HepG2 (cell line): ENCODE data around the gene PTEN. TPM values are rescaled to one million over a fixed set of nuclear protein-coding genes. Genes with fewer than 3 reads are reported as not detected.

Experiments used
- ATM ChIP-seq: fragments of 450-650 bp; IDR thresholded peaks from 2 replicates; pipeline ENCODE4 v1.7.1; 2017; ENCODE audit warnings: mild to moderate bottlenecking, borderline replicate concordance
- FOSL1 ChIP-seq: sonication (generic); formaldehyde crosslinking; IDR thresholded peaks from 2 replicates; pipeline ENCODE4 v1.9.0; 2021; ENCODE audit warnings: missing genetic modification reagents, borderline replicate concordance
- FOSL2 ChIP-seq: sonication (generic); formaldehyde crosslinking; IDR thresholded peaks from 2 replicates; pipeline ENCODE4 v1.4.0; 2020; ENCODE audit warnings: missing genetic modification reagents
- FOXA3 ChIP-seq: IDR thresholded peaks from 2 replicates; pipeline ENCODE4 v1.6.1; 2016; ENCODE audit warnings: missing genetic modification reagents, missing compliant biosample characterization
- GABPB1 ChIP-seq: IDR thresholded peaks from 2 replicates; pipeline ENCODE4 v1.6.1; 2016; ENCODE audit warnings: mild to moderate bottlenecking, missing genetic modification reagents, moderate library complexity, missing compliant biosample characterization
- KDM5B ChIP-seq: sonication (generic); formaldehyde crosslinking; IDR thresholded peaks from 2 replicates; pipeline ENCODE4 v1.4.0; 2020; ENCODE audit warnings: missing genetic modification reagents, mild to moderate bottlenecking, borderline replicate concordance
- MXD1 ChIP-seq: sonication (generic); formaldehyde crosslinking; IDR thresholded peaks from 2 replicates; pipeline ENCODE4 v1.4.0; 2020; ENCODE audit warnings: mild to moderate bottlenecking, missing genetic modification reagents
- SALL1 ChIP-seq: sonication (generic); formaldehyde crosslinking; IDR thresholded peaks from 2 replicates; pipeline ENCODE4 v1.8.0; 2022; ENCODE audit warnings: mild to moderate bottlenecking, missing genetic modification reagents
- SIN3A ChIP-seq: IDR thresholded peaks from 2 replicates; pipeline ENCODE4 v1.6.1; 2011; ENCODE audit warnings: low read depth, mild to moderate bottlenecking, control low read depth, low read length, borderline replicate concordance
- STAT5B ChIP-seq: sonication (generic); formaldehyde crosslinking; IDR thresholded peaks from 2 replicates; pipeline ENCODE4 v1.4.0; 2020; ENCODE audit warnings: missing genetic modification reagents
- ZBTB21 ChIP-seq: sonication (generic); formaldehyde crosslinking; IDR thresholded peaks from 2 replicates; pipeline ENCODE4 v1.4.0; 2020; ENCODE audit warnings: missing genetic modification reagents
- ZBTB33 ChIP-seq: sonication (generic); formaldehyde crosslinking; IDR thresholded peaks from 2 replicates; pipeline ENCODE4 v1.4.0; 2020; ENCODE audit warnings: missing genetic modification reagents
- ZIK1 ChIP-seq: sonication (generic); formaldehyde crosslinking; IDR thresholded peaks from 2 replicates; pipeline ENCODE4 v1.5.0; 2020; ENCODE audit warnings: mild to moderate bottlenecking, low read depth, missing genetic modification reagents, borderline replicate concordance
- ZNF615 ChIP-seq: sonication (generic); formaldehyde crosslinking; IDR thresholded peaks from 2 replicates; pipeline ENCODE4 v1.5.0; 2020; ENCODE audit warnings: mild to moderate bottlenecking, missing genetic modification reagents, borderline replicate concordance
- ZNF782 ChIP-seq: sonication (generic); formaldehyde crosslinking; IDR thresholded peaks from 2 replicates; pipeline ENCODE4 v1.4.0; 2020; ENCODE audit warnings: missing genetic modification reagents, mild to moderate bottlenecking, borderline replicate concordance
- ZNF784 ChIP-seq: sonication (generic); formaldehyde crosslinking; IDR thresholded peaks from 2 replicates; pipeline ENCODE4 v1.5.1; 2020; ENCODE audit warnings: missing genetic modification reagents, mild to moderate bottlenecking, borderline replicate concordance
- polyA plus RNA-seq, 8 experiments: library from polyadenylated mRNA; depleted of rRNA in 3 of 8; stranded (reverse) in 7 of 8; unstranded in 1 of 8; fragments of >200 nt; fragmentation: Illumina TruSeq in 4 of 8; extraction: Trizol in 4 of 8; gene quantifications; 2 replicates each; pipeline versions ENCODE4 v1.2.1 to v1.2.3, GENCODE V29; 2011 to 2016; ENCODE audit warnings: low read depth in 4 of 8, missing spikeins in 1 of 8, mixed read lengths in 1 of 8; ENCODE audit not compliant: insufficient read depth in 1 of 8
- total RNA-seq, 5 experiments: library from RNA; depleted of rRNA; stranded (reverse); fragments of >200 nt; fragmentation: Illumina TruSeq; extraction: Trizol; gene quantifications; 2 replicates each; pipeline ENCODE4 v1.2.3, GENCODE V29; 2016; ENCODE audit warnings: low read depth in 1 of 5
- TF ChIP-seq, protein P1 (sequence below): sonication (generic); formaldehyde crosslinking; IDR thresholded peaks from 2 replicates; pipeline ENCODE4 v1.4.0; 2020; ENCODE audit warnings: missing genetic modification reagents
- TF ChIP-seq, protein P2 (sequence below): IDR thresholded peaks from 2 replicates; pipeline ENCODE4 v1.4.0; 2020; ENCODE audit warnings: mild to moderate bottlenecking, missing genetic modification reagents
- TF ChIP-seq, protein P3 (sequence below), 2 experiments: IDR thresholded peaks; 2 replicates each; pipeline ENCODE4 v1.6.1; 2011 to 2012; ENCODE audit warnings: low read length in 2 of 2, borderline replicate concordance in 1 of 2, low read depth in 1 of 2, mild to moderate bottlenecking in 1 of 2, moderate library complexity in 1 of 2

The PTEN gene
- total and polyA plus RNA-seq, 2 of the 13 experiments (the other 11 are each of a cell fraction or from before 2014, with no cell fraction given): 30.3 to 61.3 TPM

DNA sequence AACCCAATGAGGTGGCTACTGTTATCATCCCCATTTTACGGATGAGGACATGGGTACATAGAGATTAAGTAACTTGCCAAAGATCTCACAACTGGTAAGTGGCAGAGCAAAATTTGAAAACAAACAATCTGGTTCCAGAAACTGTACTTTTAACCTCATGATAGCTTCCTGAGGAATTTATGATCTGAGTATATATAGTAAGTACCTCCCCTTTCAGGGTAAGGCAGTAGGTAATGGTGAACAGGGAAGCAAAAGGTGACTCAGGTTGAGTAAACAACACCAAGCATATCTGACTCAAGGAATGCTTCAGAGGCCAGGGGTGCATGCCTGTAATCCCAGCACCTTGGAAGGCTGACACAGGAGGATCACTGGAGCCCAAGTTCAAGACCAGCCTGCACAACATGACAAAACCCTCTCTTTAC lies 21.2 kb upstream of the PTEN start (continued):
- TF ChIP-seq ZIK1 (CRISPR knock-in tag) (no peak), ATM (no peak), FOXA3 (CRISPR knock-in tag) (peak; percentile 47; the same call in 1 of the 2 replicates), ZNF782 (CRISPR knock-in tag) (no peak), KDM5B (CRISPR knock-in tag) (no peak), MXD1 (no peak), GABPB1 (CRISPR knock-in tag) (no peak), FOSL2 (CRISPR knock-in tag) (peak; percentile 89), SALL1 (CRISPR knock-in tag) (no peak), ZBTB33 (no peak), STAT5B (CRISPR knock-in tag) (no peak), SIN3A (no peak), FOSL1 (CRISPR knock-in tag) (peak; percentile 66), ZBTB21 (CRISPR knock-in tag) (no peak), ZNF784 (CRISPR knock-in tag) (no peak), ZNF615 (CRISPR knock-in tag) (no peak)
- TF ChIP-seq, protein P1, sequence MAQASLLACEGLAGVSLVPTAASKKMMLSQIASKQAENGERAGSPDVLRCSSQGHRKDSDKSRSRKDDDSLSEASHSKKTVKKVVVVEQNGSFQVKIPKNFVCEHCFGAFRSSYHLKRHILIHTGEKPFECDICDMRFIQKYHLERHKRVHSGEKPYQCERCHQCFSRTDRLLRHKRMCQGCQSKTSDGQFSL: no peak
- TF ChIP-seq, protein P2, sequence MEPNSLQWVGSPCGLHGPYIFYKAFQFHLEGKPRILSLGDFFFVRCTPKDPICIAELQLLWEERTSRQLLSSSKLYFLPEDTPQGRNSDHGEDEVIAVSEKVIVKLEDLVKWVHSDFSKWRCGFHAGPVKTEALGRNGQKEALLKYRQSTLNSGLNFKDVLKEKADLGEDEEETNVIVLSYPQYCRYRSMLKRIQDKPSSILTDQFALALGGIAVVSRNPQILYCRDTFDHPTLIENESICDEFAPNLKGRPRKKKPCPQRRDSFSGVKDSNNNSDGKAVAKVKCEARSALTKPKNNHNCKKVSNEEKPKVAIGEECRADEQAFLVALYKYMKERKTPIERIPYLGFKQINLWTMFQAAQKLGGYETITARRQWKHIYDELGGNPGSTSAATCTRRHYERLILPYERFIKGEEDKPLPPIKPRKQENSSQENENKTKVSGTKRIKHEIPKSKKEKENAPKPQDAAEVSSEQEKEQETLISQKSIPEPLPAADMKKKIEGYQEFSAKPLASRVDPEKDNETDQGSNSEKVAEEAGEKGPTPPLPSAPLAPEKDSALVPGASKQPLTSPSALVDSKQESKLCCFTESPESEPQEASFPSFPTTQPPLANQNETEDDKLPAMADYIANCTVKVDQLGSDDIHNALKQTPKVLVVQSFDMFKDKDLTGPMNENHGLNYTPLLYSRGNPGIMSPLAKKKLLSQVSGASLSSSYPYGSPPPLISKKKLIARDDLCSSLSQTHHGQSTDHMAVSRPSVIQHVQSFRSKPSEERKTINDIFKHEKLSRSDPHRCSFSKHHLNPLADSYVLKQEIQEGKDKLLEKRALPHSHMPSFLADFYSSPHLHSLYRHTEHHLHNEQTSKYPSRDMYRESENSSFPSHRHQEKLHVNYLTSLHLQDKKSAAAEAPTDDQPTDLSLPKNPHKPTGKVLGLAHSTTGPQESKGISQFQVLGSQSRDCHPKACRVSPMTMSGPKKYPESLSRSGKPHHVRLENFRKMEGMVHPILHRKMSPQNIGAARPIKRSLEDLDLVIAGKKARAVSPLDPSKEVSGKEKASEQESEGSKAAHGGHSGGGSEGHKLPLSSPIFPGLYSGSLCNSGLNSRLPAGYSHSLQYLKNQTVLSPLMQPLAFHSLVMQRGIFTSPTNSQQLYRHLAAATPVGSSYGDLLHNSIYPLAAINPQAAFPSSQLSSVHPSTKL (CRISPR knock-in tag): peak; percentile 17; the same call in 1 of the 2 replicates
- TF ChIP-seq, protein P3, sequence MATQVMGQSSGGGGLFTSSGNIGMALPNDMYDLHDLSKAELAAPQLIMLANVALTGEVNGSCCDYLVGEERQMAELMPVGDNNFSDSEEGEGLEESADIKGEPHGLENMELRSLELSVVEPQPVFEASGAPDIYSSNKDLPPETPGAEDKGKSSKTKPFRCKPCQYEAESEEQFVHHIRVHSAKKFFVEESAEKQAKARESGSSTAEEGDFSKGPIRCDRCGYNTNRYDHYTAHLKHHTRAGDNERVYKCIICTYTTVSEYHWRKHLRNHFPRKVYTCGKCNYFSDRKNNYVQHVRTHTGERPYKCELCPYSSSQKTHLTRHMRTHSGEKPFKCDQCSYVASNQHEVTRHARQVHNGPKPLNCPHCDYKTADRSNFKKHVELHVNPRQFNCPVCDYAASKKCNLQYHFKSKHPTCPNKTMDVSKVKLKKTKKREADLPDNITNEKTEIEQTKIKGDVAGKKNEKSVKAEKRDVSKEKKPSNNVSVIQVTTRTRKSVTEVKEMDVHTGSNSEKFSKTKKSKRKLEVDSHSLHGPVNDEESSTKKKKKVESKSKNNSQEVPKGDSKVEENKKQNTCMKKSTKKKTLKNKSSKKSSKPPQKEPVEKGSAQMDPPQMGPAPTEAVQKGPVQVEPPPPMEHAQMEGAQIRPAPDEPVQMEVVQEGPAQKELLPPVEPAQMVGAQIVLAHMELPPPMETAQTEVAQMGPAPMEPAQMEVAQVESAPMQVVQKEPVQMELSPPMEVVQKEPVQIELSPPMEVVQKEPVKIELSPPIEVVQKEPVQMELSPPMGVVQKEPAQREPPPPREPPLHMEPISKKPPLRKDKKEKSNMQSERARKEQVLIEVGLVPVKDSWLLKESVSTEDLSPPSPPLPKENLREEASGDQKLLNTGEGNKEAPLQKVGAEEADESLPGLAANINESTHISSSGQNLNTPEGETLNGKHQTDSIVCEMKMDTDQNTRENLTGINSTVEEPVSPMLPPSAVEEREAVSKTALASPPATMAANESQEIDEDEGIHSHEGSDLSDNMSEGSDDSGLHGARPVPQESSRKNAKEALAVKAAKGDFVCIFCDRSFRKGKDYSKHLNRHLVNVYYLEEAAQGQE (IDR thresholded peaks at IDR 0.05; ENCODE audit: borderline replicate concordance in 1 of 2, low read depth in 1 of 2, low read length in 2 of 2): no peak
